ENCODE measurements around the gene ADAMTS4.

DNA sequence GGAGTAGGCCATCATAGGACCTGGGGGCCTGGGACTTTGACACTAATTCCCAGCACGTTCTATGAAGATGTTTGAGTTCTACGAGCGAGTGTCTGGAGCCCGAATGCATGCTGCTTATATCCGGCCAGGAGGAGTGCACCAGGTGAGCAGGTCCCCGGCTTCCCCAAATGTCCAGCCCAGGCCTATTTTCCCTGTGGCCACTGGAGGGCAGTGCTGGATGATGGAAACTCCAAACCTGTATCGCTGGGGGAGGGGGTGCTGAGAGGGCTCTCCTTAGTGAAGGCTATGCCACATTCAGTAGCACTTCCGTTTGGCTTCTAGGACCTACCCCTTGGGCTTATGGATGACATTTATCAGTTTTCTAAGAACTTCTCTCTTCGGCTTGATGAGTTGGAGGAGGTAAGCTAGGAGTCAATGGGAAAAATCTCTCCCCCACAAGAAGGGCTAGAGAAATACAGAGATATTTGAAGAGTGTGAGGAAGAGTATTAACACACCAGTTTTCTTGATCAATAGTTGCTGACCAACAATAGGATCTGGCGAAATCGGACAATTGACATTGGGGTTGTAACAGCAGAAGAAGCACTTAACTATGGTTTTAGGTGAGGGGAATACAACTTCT is 11.0 kb upstream of the ADAMTS4 start:
- TF ChIP-seq, protein P1, sequence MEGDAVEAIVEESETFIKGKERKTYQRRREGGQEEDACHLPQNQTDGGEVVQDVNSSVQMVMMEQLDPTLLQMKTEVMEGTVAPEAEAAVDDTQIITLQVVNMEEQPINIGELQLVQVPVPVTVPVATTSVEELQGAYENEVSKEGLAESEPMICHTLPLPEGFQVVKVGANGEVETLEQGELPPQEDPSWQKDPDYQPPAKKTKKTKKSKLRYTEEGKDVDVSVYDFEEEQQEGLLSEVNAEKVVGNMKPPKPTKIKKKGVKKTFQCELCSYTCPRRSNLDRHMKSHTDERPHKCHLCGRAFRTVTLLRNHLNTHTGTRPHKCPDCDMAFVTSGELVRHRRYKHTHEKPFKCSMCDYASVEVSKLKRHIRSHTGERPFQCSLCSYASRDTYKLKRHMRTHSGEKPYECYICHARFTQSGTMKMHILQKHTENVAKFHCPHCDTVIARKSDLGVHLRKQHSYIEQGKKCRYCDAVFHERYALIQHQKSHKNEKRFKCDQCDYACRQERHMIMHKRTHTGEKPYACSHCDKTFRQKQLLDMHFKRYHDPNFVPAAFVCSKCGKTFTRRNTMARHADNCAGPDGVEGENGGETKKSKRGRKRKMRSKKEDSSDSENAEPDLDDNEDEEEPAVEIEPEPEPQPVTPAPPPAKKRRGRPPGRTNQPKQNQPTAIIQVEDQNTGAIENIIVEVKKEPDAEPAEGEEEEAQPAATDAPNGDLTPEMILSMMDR (IDR thresholded peaks at IDR 0.05; ENCODE audit: low read depth, low read length, poor library complexity, severe bottlenecking): peak; percentile 90
- TF ChIP-seq EZH2phosphoT487 (IDR thresholded peaks at IDR 0.05; ENCODE audit: borderline replicate concordance, low read length): no peak

All from DOHH2 (cell line).